Subcutaneous adipose tissue (tissue), 4 donors: ENCODE measurements around the gene GID8. TPM values are rescaled to one million over a fixed set of nuclear protein-coding genes. Genes with fewer than 3 reads are reported as not detected.

ENCODE experiments used
- total RNA-seq, 4 donors: library from RNA; depleted of rRNA; stranded (reverse); fragments of >200 nt; gene quantifications; one replicate each; pipeline ENCODE4 v1.1.0, GENCODE V29; 2016
- TF ChIP-seq, protein P1 (sequence below): fragments of 450-650 bp; IDR thresholded peaks from one replicate; pipeline ENCODE4 v1.5.1; 2016; ENCODE audit warnings: low read depth, mild to moderate bottlenecking, control low read depth, antibody characterized with exemption, moderate library complexity

The GID8 gene
- total RNA-seq, 4 donors from 2014 or later, result 15.3 to 32.2 (median 23.6) TPM

DNA sequence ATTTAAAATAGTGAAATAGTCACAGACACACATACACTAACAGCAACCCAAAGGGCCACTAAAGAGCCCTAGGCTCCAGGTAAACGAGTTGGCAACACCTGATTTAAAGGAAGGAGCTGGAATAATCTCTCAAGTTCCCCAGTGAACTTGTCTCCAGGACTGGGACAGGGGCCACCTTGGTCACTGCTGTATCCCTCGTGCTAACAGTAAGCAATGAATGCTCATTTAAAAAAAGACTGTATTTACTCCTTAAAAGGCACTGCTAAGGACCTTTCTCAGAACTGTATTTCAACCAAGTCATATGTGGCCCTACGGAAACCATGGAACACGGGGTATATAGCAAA, 12.9 kb upstream of the GID8 start:
- TF ChIP-seq, protein P1, sequence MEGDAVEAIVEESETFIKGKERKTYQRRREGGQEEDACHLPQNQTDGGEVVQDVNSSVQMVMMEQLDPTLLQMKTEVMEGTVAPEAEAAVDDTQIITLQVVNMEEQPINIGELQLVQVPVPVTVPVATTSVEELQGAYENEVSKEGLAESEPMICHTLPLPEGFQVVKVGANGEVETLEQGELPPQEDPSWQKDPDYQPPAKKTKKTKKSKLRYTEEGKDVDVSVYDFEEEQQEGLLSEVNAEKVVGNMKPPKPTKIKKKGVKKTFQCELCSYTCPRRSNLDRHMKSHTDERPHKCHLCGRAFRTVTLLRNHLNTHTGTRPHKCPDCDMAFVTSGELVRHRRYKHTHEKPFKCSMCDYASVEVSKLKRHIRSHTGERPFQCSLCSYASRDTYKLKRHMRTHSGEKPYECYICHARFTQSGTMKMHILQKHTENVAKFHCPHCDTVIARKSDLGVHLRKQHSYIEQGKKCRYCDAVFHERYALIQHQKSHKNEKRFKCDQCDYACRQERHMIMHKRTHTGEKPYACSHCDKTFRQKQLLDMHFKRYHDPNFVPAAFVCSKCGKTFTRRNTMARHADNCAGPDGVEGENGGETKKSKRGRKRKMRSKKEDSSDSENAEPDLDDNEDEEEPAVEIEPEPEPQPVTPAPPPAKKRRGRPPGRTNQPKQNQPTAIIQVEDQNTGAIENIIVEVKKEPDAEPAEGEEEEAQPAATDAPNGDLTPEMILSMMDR, result no peak

DNA sequence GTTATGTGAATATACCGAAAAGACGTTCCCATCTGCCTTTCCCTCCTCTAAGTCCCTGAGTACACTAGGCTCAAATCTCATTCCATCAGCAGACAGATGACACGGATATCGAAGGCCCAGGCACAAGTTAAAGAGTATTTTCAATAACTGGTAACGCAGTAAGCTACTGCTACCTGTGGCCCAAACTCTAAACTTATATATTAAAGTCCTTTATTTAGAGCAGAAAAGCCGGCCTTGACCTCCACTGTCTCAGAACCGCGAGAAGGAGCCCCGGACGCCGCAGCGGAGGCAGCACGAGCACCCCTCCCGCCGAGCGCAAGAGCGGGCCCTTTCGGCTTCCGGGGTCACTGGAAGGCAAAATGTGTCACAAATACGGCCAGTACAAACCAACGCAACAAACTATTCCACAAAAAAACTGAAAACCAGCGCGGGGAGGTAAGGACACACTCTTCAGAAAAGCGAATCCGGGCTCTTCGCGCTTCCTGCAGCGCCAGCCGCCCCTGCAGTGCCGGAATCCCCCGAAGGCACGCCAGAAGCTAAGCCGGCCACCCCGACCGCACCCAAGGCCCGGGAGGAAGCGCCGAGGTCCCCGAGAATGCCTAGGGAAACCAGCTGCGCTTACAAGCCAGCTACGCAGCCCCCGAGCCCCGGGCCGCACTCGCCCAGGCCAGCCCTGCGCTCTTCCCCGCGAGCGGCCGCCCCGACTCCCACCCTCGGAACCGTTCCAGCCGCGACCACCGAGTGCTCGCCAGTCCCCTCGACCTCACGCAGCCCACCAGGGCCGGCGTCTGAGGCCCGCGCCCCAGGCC, 12.3 kb upstream of the GID8 start:
- TF ChIP-seq, protein P1, result no peak

DNA sequence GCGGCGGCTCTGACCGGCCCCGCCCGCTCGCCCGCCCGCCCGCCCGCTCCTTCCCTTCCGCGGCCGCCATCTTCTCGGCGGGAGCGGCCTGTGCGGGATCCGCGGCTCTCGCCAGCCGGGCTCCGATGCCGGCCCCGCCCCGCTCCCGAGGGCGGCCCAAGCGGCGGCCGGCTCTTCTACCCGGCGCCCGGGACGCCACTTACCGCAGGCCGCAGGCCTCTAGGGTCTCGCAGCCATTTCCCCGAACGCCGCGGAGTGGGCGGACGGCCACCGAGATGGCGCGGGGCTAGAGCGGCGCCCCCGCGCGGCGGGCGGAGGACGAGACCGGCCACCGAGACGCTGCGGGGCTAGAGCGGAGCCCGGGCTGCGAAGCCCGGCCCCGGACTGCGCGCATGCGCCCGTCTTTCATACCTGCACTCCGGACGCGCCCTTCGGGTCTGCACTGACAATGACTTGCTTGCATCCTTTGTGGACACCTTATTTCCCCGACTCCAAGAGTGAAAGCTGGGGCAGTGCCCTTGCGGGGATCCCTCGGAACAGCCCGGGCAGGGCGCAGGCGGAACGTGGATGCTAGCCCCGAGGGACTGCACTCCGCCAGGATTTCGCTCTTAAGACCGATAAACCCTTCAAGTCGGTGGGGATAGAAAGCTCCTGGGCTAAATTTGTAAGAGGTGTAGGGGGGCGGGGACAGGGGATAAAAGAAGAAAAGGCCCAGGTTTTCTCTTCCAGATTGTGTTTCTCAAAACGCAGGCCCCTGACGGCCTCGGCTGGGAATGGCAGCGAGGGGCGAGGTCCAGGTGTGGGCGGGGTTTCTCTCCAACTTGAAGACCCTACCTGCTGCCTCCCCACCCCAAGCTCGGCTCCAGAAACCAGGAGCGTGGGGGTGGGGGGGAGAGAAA, 11.5 kb upstream of the GID8 start, which contains the start of gene DIDO1:
DIDO1 (minus strand) TSS at position 277 of the 899 bp plus-strand sequence.
- TF ChIP-seq, protein P1, result no peak

DNA sequence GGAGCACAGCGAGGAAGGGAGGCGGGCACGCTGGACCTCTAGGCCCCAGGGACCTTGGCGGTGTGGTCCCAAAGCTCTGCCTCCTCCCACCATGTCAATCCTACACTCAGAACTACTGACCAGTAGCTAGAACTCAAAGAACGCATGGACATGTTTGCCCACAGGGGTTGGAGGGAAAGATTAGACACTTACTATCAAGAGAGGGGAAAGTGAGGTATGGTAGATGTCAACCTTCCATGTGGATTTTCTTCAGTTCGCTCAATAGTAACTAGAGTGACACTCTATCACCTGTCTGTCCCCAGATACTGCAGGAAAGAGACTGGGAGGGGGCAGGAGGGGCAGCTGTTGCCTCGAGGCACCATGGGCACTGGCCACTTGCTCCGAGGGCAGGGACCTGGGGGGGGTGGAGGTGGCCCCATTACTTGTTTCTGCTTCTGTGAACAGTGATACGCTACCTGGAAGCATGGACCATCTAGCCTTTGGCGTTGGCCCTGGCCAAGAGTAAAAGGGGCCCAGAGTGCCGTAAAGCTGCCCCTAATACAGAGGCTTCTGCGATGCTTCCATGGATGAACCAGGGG, 10.7 kb upstream of the GID8 start:
- TF ChIP-seq, protein P1, result no peak

DNA sequence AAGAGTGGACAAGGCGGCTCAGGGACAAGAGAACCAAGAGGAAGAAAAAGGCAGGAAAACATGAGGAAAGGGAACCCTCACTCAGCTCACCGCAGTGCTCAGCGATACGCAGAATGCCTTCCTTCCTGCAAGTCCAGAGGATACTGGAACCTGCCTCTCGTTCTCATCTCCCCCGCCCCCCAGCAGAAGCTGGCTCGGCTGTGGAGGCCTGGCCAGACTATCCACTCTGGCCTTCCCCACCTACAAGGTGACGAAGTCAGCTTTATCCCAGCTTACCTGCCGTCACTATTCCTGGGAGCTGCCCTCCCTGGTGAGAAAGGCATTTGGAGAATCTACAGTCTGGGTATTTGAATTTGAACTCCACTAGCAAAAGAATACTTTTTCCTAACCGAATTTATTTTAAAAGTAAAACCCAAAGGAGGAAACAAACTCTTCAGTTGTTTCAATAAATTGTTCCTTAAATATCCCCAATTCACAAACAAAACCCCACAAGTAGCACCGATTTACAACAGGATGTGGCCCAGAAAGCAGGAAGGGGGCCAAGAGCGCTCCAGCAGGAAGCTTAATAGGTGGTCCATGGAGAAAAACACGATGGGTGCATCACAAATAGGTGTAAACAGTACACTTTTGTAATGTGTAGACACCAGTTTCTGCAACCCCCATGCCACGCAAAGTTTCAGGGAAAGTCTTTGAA, 9.6 kb upstream of the GID8 start:
- TF ChIP-seq, protein P1, result no peak

DNA sequence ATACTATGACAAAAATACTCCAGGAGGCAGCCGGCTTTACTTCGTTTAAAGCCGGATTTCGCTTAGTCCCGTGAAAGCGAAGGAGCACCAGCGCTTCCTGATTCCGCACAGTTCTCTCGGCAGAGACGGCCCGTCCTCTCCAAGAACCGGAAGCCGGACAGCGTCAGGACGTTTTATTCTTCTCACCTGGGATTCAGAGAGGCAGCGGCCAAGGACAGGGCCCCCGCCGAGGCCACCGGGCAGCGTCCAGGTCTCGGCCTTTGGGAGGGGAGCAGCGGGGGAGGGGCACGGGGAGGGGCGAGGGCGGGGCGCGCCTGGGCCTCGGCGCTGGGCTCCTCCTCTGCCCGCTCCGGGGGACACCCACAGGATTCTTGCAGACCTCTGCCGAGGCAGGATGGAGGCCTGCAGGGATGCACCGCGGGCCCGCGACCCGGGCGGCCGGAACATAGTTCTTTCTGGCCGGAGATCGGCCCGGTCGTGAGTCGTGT, 8.9 kb upstream of the GID8 start:
- TF ChIP-seq, protein P1, result no peak
